AG10803 (cell line): ENCODE results near the gene PTPRU.
"Not testable (repeated sequence)": the region's sequence is repeated elsewhere in the genome, so short reads cannot be mapped to it uniquely, and the experiment has no call there.

Experiments
- DNase-seq: peaks from one replicate; pipeline ENCODE4 v3.0.0; 2010; ENCODE audit warnings: low read depth
- H3K4me3 ChIP-seq: 2 replicates; pipeline ENCODE4 v1.5.1; 2011; ENCODE audit warnings: mild to moderate bottlenecking, low read length, control low read depth
- CTCF ChIP-seq: conservative IDR thresholded peaks from 2 replicates; pipeline ENCODE4 v1.5.1; 2011; ENCODE audit warnings: mild to moderate bottlenecking, low read length, control low read depth, inconsistent platforms

The PTPRU gene

DNA sequence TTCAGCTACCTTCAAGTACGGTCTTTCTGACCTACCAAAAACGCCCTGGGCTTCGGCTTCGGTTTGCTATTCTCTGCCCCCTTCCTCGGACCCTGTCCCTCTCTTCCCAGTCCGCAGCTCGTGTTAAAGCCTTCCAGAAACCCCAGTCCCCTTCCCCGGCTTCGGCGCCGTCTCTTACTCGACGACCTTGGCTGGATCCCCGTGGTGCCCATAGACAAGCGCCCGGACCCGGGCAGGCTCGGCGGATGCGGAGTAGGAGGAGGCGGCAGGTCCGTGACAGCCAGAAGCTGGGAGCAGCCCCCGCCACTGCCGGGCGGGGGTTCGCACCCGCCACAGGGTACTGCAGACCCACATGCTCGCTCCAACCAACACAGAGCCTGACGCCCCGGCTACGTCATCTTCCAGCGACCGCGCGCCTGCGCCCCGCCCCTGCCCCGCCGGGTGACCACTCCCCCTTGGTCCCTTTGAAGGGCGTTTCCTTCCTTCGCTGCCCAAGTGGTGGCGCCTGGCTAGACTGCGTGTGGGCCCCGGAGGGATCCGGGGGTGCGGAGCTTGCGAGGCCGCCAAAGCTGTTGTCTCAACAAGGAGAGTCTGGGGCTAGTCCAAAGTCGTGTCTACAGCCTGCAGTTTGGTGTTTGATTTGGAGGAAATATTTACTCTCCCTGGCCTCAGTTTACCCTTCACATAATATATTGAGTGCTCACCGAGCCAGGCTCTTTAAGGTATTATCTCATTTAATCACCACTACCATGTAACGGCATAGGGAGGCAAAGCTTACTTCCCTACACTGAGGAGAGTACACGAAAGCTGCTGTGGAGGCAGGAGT is 5.6 kb upstream of the PTPRU start, which contains the start of gene MECR:
Gene MECR, minus strand, starts transcription at position 382 of the 826 bp plus-strand sequence. Its CDS starts 28 bp downstream, at position 354.
- peak; percentile 37 for TF ChIP-seq CTCF
- peak; percentile 90 for DNase-seq
- peak within 1 kb of the TSS; percentile 76 for H3K4me3 ChIP-seq

- no peak for DNase-seq
- no peak overlapping the region for H3K4me3 ChIP-seq
- no peak for TF ChIP-seq CTCF
Observed at GRCh38 chr1:29232387-29232786, 3.9 kb upstream of the PTPRU start.

DNA sequence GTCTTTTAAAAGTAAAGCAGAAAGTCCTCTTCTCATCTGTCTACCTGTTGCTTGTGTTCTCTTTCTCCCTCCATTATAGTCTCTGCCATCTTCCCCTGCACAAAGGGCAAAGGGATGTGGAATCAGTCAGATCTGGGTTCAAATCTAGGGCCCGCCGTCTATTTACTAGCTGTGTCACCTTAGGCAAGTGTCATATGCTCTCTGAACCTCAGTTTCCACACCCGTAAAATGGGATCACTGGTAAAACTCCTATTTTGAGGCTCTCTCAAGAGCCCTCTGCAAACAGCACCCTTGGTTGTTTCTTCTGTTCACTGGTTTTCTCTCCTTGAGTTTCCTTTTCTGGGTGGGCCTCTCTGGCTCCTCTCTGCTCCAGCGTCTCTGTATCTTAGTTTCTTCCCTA is 2.6 kb upstream of the PTPRU start:
- DNase-seq: no peak

GRCh38 chr1:29234471-29234870 is 1.9 kb upstream of the PTPRU start:
- DNase-seq: no peak
- no peak for TF ChIP-seq CTCF
- no peak overlapping the region for H3K4me3 ChIP-seq

More for the DNA sequence above, 2.6 kb upstream of the PTPRU start:
- no peak for TF ChIP-seq CTCF
- H3K4me3 ChIP-seq: no peak overlapping the region

DNA sequence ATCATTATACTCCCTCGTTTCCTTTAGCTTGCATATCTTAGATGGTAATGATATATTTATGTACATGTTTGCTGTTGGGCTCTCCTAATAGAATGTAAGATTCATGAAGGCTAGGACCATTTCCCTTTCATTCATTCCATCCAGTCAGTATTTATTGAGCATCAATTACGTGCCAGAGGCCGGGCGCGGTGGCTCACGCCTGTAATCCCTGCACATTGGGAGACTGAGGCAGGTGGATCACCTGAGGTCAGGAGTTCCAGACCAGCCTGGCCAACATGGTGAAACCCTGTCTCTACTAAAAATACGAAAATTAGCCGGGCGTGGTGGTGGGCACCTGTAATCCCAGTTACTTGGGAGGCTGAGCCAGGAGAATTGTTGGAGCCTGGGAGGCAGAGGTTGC is 1.4 kb upstream of the PTPRU start:
- DNase-seq: not testable (repeated sequence)

GRCh38 chr1:29236712-29237128 is 398 bp downstream of the PTPRU start:
- DNase-seq: peak; percentile 13
- peak overlapping the region; percentile 84 for H3K4me3 ChIP-seq
- no peak for TF ChIP-seq CTCF

More for the DNA sequence above, 1.4 kb upstream of the PTPRU start:
- not testable (repeated sequence) for H3K4me3 ChIP-seq

- peak overlapping the region; percentile 84 for H3K4me3 ChIP-seq
- no peak for TF ChIP-seq CTCF
- peak; percentile 72 for DNase-seq
Observed at GRCh38 chr1:29237129-29237821, 953 bp downstream of the PTPRU start.
